ENCODE data around the gene PDAP1. TPM values are rescaled to one million over a fixed set of nuclear protein-coding genes. Genes with fewer than 3 reads are reported as not detected.

Gene PDAP1
- total RNA-seq, 2 donors from 2014 or later: 79.7 to 133 TPM

GRCh38 chr7:99384523-99384922, 23.9 kb downstream of the PDAP1 start:
- Histone ChIP-seq H3K27ac (no peak overlapping the region), H3K4me3 (no peak overlapping the region), H3K9me3 (no peaks in the 10 kb centered on the region), H3K36me3 (no peaks in the 10 kb centered on the region), H3K4me1 (peaks cover under 1% of the 10 kb centered on the region), H3K27me3 (no peaks in the 10 kb centered on the region), H3K9ac (ENCODE audit: low read depth in 2 of 2, low read length in 2 of 2) (no peak overlapping the region)
- intact Hi-C loops (cut with DNase I): no loop called here
- no peak for TF ChIP-seq CTCF (IDR thresholded peaks at IDR 0.05)
- DNase-seq: no peak

DNA sequence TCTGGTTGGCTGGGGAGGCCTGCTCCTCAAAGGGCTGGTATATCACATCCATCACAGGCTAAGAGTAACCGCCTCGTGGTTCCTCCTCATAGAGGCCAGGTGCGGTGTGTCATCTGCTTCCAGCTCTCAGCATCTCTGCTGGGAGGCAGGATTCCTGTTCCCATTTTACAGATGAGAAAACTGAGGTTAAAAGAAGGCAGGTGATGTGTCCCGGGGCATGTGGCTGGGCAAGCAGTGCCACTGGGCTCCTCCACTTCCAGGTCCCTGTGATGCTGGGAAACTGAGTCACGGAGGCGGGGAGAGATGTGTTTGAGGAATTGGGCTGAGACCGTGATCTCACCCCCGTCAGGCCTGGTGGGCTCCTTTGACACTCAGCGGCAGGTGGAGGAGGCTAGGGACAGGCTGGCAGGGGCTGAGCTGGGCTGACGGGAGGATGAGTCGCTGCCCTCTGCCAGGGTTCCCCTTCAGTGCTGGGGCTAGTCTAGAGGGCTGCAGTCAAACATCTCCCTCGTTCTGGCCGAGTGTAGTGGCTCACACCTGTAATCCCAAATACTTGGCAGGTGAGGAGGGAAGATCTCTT, 24.5 kb downstream of the PDAP1 start:
- no peak overlapping the region for H3K9ac ChIP-seq (ENCODE audit: low read depth in 2 of 2, low read length in 2 of 2)
- TF ChIP-seq CTCF (IDR thresholded peaks at IDR 0.05): no peak
- H3K27me3 ChIP-seq: no peaks in the 10 kb centered on the region
- H3K4me3 ChIP-seq: no peak overlapping the region
- H3K36me3 ChIP-seq: no peaks in the 10 kb centered on the region
- DNase-seq: no peak
- peaks cover 6% of the 10 kb centered on the region for H3K4me1 ChIP-seq
- H3K27ac ChIP-seq: no peak overlapping the region
- H3K9me3 ChIP-seq: no peaks in the 10 kb centered on the region
- intact Hi-C loops (cut with DNase I): no loop called here

GRCh38 chr7:99383203-99383602, 25.2 kb downstream of the PDAP1 start:
- H3K9ac ChIP-seq (ENCODE audit: low read depth in 2 of 2, low read length in 2 of 2): no peak overlapping the region
- no peaks in the 10 kb centered on the region for H3K9me3 ChIP-seq
- no peaks in the 10 kb centered on the region for H3K27me3 ChIP-seq
- DNase-seq: no peak
- no peaks in the 10 kb centered on the region for H3K36me3 ChIP-seq
- peaks cover 6% of the 10 kb centered on the region for H3K4me1 ChIP-seq
- H3K4me3 ChIP-seq: no peak overlapping the region
- intact Hi-C loops (cut with DNase I): no loop called here
- H3K27ac ChIP-seq: no peak overlapping the region
- no peak for TF ChIP-seq CTCF (IDR thresholded peaks at IDR 0.05)

GRCh38 chr7:99381664-99382075, 26.7 kb downstream of the PDAP1 start:
- Histone ChIP-seq H3K4me3 (no peak overlapping the region), H3K27me3 (no peaks in the 10 kb centered on the region), H3K27ac (no peak overlapping the region), H3K4me1 (peaks cover 6% of the 10 kb centered on the region), H3K9me3 (no peaks in the 10 kb centered on the region), H3K9ac (ENCODE audit: low read depth in 2 of 2, low read length in 2 of 2) (no peak overlapping the region), H3K36me3 (no peaks in the 10 kb centered on the region)
- no peak for TF ChIP-seq CTCF (IDR thresholded peaks at IDR 0.05)
- intact Hi-C loops (cut with DNase I): no loop called here
- no peak for DNase-seq

GRCh38 chr7:99380823-99381663, 27.4 kb downstream of the PDAP1 start:
- Histone ChIP-seq H3K4me3 (peak overlapping the region; percentile 3), H3K36me3 (no peaks in the 10 kb centered on the region), H3K27ac (peak overlapping the region; percentile 83), H3K9me3 (no peaks in the 10 kb centered on the region), H3K27me3 (no peaks in the 10 kb centered on the region), H3K4me1 (peaks cover 10% of the 10 kb centered on the region), H3K9ac (ENCODE audit: low read depth in 2 of 2, low read length in 2 of 2) (peak overlapping the region; percentile 56 to 64)
- intact Hi-C loops (cut with DNase I): no loop called here
- peak; percentile 42 for DNase-seq
- no peak for TF ChIP-seq CTCF (IDR thresholded peaks at IDR 0.05)
